Erythroblast (primary cell): Measurements from ENCODE around the gene TBCB.

ENCODE experiments used
- GATA1 ChIP-seq: IDR thresholded peaks from 2 replicates; pipeline ENCODE4 v1.6.1; 2011; ENCODE audit warnings: low read depth, mild to moderate bottlenecking, control low read depth, low read length, moderate library complexity
- POLR2A ChIP-seq: IDR thresholded peaks from 2 replicates; pipeline ENCODE4 v1.6.1; 2011; ENCODE audit warnings: mild to moderate bottlenecking, low read length

DNA sequence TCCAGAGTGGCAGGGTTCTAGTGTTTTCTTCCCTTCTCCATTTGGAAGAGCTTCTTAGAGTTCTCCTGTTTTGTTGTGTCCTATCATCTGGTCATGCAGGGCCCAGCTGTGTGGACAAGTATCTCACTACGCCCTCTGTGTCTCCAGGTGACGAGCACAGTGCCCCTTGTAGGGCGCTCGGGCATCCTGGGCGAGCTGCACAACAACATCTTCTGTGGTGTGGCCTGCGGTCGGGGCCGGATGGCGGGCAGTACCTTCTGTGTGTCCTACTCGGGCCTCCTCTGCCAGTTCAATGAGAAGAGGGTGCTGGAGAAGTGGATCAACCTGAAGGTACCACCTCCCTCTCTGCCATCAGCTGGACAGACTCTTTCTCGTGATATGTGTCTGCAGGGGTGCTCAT lies 47.6 kb upstream of the TBCB start:
- TF ChIP-seq POLR2A (no peak), GATA1 (no peak)
